Measurements from ENCODE around the gene ODAM. TPM values are rescaled to one million over a fixed set of nuclear protein-coding genes. Genes with fewer than 3 reads are reported as not detected.

The ODAM gene
- polyA plus RNA-seq, 3 donors: not detected

DNA sequence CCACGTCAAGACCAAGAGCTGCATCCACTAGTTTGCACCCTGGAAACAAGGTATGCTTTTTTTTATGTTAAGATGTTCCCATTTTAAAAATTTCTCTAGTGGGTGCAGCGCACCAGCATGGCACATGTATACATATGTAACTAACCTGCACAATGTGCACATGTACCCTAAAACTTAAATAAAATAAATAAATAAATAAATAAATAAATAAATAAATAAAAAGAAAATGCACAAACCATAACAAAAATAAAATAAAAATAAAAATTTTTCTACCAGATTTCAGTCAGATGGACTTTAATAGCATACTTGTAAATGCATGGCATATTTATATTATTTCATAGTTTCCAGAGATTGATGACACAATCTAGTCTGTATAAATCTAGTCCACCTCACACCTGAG is 43.4 kb upstream of the ODAM start:
- Histone ChIP-seq H3K4me1 (ENCODE audit: control insufficient read depth in 1 of 2, insufficient read depth in 2 of 2, low read length in 2 of 2) (no peaks in the 10 kb centered on the region), H3K79me2 (ENCODE audit: insufficient read depth, low read length) (no peaks in the 10 kb centered on the region), H3K27ac (ENCODE audit: low read depth in 1 of 2, low read length in 2 of 2) (no peak overlapping the region), H3K4me2 (replicated peaks; ENCODE audit: extremely low read depth, low read length, poor library complexity, severe bottlenecking) (no peak overlapping the region), H3K36me3 (replicated peaks in 1 of 2; ENCODE audit: control insufficient read depth in 1 of 2, insufficient read depth in 2 of 2, low read length in 2 of 2) (no peaks in the 10 kb centered on the region), H3K4me3 (replicated peaks in 1 of 3; ENCODE audit: low read depth in 2 of 3, low read length in 3 of 3) (no peak overlapping the region), H4K20me1 (ENCODE audit: insufficient read depth, low read length) (no peaks in the 10 kb centered on the region), H3K27me3 (ENCODE audit: control insufficient read depth in 2 of 2, insufficient read depth in 2 of 2, low read length in 2 of 2) (no peaks in the 10 kb centered on the region), H3K9ac (ENCODE audit: insufficient read depth, low read length, poor library complexity, severe bottlenecking) (no peak overlapping the region), H2AFZ (ENCODE audit: insufficient read depth, low read depth, low read length, poor library complexity, severe bottlenecking) (no peak overlapping the region), H3K9me3 (replicated peaks in 1 of 2; ENCODE audit: control insufficient read depth in 1 of 2, insufficient read depth in 1 of 2, low read length in 2 of 2) (no peaks in the 10 kb centered on the region)
- TF ChIP-seq, protein P1, sequence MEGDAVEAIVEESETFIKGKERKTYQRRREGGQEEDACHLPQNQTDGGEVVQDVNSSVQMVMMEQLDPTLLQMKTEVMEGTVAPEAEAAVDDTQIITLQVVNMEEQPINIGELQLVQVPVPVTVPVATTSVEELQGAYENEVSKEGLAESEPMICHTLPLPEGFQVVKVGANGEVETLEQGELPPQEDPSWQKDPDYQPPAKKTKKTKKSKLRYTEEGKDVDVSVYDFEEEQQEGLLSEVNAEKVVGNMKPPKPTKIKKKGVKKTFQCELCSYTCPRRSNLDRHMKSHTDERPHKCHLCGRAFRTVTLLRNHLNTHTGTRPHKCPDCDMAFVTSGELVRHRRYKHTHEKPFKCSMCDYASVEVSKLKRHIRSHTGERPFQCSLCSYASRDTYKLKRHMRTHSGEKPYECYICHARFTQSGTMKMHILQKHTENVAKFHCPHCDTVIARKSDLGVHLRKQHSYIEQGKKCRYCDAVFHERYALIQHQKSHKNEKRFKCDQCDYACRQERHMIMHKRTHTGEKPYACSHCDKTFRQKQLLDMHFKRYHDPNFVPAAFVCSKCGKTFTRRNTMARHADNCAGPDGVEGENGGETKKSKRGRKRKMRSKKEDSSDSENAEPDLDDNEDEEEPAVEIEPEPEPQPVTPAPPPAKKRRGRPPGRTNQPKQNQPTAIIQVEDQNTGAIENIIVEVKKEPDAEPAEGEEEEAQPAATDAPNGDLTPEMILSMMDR (IDR thresholded peaks at IDR 0.05): no peak
- H3K27ac Mint-ChIP-seq: no peak overlapping the region
- WGBS (ENCODE audit: insufficient coverage): 100% methylated on average over 1 of the region's 2 CpGs
- H3K4me3 Mint-ChIP-seq: no peak overlapping the region
- no peaks in the 10 kb centered on the region for H3K4me1 Mint-ChIP-seq
- no peak for DNase-seq
- no peaks in the 10 kb centered on the region for H3K36me3 Mint-ChIP-seq
- intact Hi-C loops (cut with micrococcal nuclease): no loop called here
- H3K27me3 Mint-ChIP-seq (ENCODE audit: low read depth in 3 of 3): peaks cover 0 to 2% (median 0%) of the 10 kb centered on the region in 3 donors
- no peaks in the 10 kb centered on the region for H3K9me3 Mint-ChIP-seq

DNA sequence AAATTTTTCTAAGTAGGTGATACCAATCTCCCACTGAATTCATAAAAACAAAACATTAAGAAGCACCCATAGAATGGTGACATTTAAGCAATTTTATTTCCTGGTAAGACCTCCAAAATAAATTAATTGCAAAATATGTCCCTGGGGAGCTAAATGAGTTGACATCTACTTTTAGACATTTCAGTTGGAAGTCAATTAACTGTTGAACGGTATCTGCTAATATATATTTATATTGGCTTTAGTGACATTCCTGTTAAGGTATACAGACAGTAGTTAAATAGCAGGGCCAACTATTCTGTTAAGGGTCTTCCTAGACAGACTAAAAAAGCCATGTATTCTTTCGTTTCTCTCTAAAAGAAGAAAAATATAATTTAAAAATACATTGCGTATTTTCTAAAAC is 41.6 kb upstream of the ODAM start, which contains the start of gene PRR27:
Gene PRR27, plus strand, starts transcription at position 301 of the 400 bp plus-strand sequence. CDS start 139 bp downstream, outside the sequence.
- H3K36me3 Mint-ChIP-seq: no peaks in the 10 kb centered on the region
- DNase-seq: no peak
- no peak within 1 kb of the TSS for H3K4me3 ChIP-seq (replicated peaks in 1 of 3; ENCODE audit: low read depth in 2 of 3, low read length in 3 of 3)

More for the DNA sequence above, 41.6 kb upstream of the ODAM start, which contains the start of gene PRR27:
- H4K20me1 ChIP-seq (ENCODE audit: insufficient read depth, low read length): no peaks in the 10 kb centered on the region
- H3K9me3 ChIP-seq (replicated peaks in 1 of 2; ENCODE audit: control insufficient read depth in 1 of 2, insufficient read depth in 1 of 2, low read length in 2 of 2): no peaks in the 10 kb centered on the region
- no peaks in the 10 kb centered on the region for H3K36me3 ChIP-seq (replicated peaks in 1 of 2; ENCODE audit: control insufficient read depth in 1 of 2, insufficient read depth in 2 of 2, low read length in 2 of 2)
- H3K9ac ChIP-seq (ENCODE audit: insufficient read depth, low read length, poor library complexity, severe bottlenecking): no peak within 1 kb of the TSS
- H2AFZ ChIP-seq (ENCODE audit: insufficient read depth, low read depth, low read length, poor library complexity, severe bottlenecking): no peak within 1 kb of the TSS
- no peaks in the 10 kb centered on the region for H3K27me3 ChIP-seq (ENCODE audit: control insufficient read depth in 2 of 2, insufficient read depth in 2 of 2, low read length in 2 of 2)
- no peaks in the 10 kb centered on the region for H3K4me1 ChIP-seq (ENCODE audit: control insufficient read depth in 1 of 2, insufficient read depth in 2 of 2, low read length in 2 of 2)
- no CpG with 5 or more reads among the region's 3 CpGs for WGBS (ENCODE audit: insufficient coverage)
- TF ChIP-seq, protein P1 (IDR thresholded peaks at IDR 0.05): no peak
- no peak within 1 kb of the TSS for H3K27ac ChIP-seq (ENCODE audit: low read depth in 1 of 2, low read length in 2 of 2)
- H3K4me3 Mint-ChIP-seq: no peak within 1 kb of the TSS
- H3K4me1 Mint-ChIP-seq: no peaks in the 10 kb centered on the region
- no peak within 1 kb of the TSS for H3K27ac Mint-ChIP-seq
- H3K9me3 Mint-ChIP-seq: no peaks in the 10 kb centered on the region
- peaks cover 0 to 2% (median 0%) of the 10 kb centered on the region in 3 donors for H3K27me3 Mint-ChIP-seq (ENCODE audit: low read depth in 3 of 3)
- no peak within 1 kb of the TSS for H3K4me2 ChIP-seq (replicated peaks; ENCODE audit: extremely low read depth, low read length, poor library complexity, severe bottlenecking)
- no peaks in the 10 kb centered on the region for H3K79me2 ChIP-seq (ENCODE audit: insufficient read depth, low read length)
- intact Hi-C loops (cut with micrococcal nuclease): no loop called here

All from CD14-positive monocyte (primary cell).